ENCODE data around the gene CENPB.
"Not testable (repeated sequence)": the region's sequence is repeated elsewhere in the genome, so short reads cannot be mapped to it uniquely, and the experiment has no call there.

CENPB gene

DNA sequence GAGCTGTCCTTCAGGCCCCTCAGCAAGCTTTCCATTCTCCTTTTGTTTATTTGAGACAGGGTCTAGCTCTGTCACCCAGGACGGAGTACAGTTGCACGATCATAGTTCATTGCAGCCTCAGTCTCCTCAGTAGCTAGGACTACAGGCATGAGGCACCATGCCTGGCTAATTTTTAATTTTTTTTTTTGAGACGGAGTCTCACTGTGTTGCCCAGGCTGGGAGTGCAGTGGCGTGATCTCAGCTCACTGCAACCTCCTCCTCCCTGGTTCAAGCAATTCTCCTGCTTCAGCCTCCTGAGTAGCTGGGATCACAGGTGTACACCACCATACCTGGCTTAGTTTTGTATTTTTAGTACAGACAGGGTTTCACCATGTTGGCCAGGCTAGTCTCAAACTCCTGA is 2.7 kb upstream of the CENPB start:
- not testable (repeated sequence) for DNase-seq (ENCODE audit: low read depth, low spot score)

DNA sequence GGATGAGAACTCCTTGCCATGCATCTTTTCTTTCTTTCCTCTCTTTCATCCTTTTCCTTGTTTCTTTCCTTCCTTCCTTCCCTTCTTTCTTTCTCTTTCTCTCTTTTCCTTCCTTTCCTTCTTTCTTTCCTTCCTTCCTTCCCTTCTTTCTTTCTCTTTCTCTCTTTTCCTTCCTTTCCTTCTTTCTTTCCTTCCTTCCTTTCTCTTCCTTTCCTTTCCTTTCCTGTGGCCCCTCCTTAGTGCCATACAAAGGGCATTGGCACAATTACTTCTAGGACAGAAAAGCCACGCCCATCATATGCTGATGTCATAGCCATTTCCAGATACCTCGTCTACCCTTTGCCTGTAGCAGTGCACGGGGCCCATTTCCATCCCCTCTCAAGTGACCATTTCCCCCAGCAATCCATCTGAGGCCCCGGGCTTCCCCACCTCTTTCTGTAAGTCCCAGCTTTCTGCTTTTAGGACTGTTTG is 2.2 kb upstream of the CENPB start:
- no peak for DNase-seq (ENCODE audit: low read depth, low spot score)

DNA sequence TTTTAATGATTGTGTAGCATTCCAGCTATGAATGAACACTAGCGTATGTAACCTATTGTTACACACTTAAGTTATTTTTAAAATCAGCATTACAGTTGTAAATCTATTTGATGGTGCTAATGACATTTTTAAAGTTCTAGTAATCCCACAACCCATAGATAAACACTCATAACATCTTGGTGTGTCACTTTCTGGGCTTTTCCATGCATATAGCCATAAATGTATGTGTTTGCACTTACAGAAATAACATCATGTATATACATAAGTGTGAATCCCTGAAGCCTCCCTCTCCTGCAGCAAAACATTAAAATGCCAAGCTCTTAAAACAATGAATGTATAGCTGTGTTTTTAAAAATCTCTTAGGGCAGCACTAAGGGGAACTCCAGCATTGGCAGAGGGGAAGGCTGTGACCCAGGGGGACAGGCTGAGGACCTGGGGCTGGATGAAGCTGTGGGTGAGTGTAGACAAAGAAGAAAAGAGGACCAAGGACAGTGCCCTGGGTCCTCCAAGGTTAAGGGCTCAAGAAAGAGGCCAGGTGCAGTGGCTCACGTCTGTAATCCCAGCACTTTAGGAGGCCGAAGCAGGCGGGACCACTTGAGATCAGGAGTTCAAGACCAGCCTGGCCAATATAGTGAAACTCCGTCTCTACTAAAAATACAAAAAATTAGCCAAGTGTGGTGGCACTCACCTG is 929 bp upstream of the CENPB start:
- no peak for DNase-seq (ENCODE audit: low read depth, low spot score)

DNA sequence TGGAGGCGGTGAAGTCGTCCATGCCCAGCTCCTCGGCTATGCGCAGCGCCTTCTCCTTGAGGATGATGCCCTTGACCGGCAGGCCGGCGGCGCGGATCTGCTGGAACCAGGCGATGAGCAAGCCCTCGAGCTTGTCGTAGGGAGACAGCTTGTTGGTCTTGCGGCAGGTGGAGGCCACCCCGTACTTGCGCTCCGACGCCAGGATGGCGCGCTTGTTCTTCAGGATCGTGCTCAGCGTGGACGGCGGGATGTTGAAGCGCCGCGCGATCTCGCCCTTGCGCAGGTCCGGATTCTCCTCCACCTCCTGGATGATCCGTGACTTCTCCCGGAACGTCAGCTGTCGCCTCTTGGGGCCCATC is 435 bp downstream of the CENPB start:
- DNase-seq (ENCODE audit: low read depth, low spot score): no peak

DNA sequence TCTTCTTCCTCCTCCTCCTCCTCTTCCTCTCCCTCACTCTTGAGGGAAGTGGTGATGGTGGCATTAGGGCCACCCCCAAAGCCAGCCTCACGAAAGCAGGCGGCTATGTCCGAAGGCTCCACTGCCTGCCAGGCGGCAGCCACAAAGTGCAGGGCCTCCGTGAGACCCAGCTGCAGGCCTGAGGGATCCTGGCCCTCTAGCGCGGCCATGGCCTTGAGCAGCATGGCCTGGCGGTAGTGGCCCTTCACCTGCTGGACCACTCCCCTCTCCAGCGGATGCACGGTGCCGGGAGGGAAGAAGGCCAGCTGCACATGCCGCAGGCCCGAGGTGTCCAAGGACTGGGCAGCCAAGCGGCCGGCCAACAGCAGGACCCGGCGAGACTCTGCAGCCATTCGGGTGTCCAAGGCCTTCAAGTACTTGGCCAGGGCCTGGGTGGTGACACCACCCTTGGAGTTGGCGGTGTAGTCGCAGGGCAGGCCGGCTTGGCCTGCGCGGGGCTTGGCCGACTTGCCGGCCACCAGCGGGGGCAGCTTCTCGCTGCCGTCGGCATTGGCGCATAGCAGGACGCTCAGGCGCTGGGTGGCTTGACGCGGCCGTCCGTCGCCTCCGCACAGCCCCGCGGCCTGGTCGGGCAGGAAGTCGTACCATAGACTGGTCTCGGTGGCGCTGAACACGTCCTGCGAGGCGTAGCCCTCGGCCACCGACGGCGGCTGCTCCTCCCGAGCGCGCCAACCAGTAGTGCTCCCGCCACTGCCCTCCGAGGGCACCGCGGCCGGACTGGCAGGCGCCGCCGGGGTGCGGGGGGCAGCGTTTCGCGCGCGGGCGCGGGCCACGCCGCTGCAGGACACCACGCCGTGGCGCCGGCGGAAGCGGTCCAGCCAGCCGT is 1.1 kb downstream of the CENPB start:
- DNase-seq (ENCODE audit: low read depth, low spot score): no peak

DNA sequence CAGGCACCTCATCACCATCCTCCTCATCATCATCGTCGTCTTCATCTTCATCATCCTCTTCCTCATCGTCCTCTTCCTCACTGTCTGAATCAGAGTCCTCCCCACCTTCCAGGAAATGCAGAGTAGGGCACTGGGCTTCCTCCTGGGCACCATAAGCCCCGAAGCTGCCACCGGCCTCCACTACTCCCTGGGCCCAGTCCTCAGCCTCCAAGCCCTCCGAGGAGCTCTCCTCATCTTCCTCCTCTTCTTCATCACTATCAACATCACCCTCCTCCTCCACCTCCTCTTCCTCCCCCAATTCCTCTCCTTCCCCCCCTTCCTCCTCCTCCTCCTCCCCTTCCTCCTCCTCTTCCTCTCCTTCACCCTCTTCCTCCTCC is 1.7 kb downstream of the CENPB start:
- DNase-seq (ENCODE audit: low read depth, low spot score): no peak

DNA sequence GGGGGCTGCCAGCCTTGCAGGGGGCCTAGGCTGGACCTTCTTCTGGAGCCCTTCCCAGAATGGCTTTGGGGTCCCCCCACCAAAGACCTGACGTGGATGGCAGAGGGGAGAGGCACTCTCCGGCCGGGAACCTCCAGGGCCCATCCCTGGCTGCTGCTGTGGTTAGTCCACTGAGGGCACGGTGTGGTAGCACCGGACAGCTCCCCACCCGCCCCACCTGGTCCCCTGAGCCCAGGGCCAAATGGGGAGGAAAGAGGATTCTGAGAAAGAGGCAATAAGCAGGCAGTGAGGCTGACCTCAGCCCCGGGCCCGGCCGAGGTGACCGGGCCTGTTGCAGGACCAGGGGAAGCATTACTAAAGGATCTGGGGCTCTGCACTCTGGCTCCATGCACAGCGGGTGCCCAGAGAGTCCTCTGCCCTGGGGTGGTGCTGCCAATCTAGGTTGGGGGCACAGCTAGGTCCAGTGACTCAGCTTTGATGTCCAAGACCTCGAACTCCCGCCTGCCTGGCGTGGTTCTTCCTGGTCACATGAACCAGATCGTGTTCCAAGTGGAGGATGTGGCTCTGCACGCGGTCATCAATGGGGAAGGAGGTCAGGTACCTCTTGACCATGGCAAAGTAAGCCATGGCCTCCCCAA is 2.2 kb downstream of the CENPB start:
- DNase-seq (ENCODE audit: low read depth, low spot score): no peak

DNA sequence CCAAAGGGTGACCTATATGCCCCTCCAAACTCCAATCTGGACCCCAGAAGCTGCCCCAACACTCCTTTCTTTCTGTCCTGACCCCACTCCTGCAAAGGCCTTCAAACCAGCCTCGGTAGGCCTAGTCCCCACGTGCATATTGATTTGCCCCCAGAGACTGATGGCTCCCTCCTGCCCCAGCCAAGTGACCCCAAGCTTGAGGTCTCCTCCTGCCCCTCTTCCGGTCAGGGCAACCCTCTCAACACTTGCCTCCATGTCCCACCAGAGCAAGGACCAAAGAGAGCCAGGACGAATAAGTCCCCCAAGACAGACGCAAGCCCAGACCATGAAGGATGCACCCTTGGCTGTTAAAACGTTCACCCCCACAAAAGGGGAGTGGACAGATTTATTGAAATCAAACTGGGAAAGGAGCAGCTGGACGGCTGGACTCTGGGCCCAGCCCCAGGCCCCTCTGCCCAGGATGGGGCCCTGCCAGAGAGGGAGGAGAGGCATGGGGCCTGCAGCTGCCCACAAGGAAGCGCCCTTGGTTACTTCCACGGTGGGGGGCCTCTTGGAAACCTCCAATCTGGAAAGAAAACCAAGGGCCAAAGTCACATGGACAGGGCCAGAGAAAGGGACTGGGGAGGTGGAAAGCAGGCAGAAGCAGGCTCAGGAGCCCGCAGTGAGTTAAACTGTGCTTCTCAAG is 2.9 kb downstream of the CENPB start:
- no peak for DNase-seq (ENCODE audit: low read depth, low spot score)

DNA sequence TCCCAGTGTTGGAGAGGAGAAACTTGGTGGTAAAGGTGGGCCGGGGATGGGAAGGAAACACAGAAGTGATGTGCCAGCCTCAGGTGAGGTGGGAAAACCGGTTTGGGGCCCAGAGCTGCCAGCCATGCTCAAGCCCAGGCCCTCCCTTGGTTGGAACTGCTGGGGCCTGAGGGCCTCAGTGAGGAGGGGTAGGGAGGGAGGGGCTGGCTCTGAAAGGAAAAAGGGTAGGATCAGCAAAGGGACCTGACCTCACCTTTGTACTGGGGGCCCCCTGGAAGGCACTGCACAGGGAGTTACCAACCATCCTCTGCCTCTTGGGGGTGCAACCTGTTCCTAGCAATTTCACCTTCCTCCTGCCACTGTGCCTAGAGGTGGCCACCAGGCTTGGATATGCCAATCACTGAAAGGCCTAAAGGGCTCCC is 3.5 kb downstream of the CENPB start:
- DNase-seq (ENCODE audit: low read depth, low spot score): no peak

DNA sequence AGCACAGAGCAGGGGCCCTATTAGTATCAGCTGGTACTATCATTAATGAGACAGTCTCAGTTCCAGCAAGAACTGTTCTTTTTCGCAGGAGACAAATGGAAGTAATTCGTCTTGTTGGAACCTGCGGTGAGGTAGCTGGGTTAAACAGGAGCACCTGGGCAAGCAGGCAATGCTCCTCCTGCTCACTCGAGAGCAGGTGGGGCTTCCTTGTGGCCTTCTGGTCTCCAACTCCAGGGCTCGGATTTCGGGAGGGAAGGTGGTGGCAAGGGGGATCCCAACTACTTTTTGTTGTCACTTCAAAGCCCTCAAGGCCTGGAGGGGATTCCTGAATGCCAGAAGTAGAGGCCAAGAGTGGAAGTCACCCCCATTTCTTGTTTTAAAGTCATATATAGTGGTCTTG is 3.9 kb downstream of the CENPB start:
- DNase-seq (ENCODE audit: low read depth, low spot score): no peak

DNA sequence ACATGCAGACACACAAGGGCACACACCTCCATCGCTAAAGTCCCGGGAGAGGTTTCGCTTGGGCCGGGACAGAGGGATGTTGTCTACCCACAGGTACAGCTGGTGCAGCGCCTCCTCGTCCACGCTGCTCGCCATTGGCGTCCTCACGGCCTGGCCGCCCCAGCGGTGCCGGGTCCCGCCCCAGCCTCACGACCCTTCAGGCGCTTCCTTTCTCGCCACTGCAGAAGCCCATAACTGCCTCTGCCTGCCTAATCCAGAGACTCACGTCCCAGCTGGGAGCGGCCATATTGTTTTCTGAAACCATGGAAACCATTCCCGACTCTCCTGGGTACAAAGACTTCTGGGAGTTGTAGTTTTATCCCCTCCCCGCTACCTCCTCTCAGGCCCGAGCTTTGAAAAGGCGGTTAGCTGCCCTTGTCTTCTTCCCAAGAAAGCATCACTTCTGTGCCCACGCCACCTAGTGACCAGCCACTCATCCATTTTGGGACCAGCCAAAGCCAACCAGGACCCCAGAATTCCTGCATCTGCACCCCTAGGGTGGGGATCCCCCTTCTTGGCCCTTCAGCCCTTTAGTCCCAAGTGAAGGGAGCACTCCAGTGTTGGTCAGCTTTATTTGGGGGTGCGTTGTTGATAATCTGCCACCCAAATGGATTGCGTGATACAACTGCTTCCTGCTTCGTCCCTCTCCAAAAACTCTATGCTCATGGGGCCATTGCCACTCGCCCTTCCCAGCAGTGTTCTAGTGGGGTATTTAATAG is 5.2 kb downstream of the CENPB start, which contains the start of gene SPEF1:
SPEF1 (minus strand) TSS at position 296 of the 758 bp plus-strand sequence; CDS start at position 135, 161 bp downstream.
- no peak for DNase-seq (ENCODE audit: low read depth, low spot score)

DNA sequence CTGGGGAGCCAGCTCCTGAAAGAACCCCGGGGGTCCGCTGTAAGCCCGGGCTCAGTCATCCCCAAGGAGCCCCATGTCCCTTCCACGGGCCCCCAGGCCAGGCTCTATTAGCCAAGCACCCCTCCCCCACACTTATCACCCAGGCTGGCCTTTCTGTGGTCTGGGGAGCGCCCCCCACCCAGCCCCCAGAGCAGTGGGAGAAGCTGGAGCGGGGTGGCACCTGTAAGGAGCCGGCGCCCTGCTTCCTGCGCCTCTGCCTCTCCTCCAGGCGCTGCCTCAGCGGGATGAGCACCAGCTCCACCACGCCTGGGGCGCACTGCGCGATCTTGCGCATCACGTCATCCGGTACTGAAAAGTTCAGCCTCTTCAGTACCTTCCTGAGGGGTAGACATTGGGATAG is 7.6 kb downstream of the CENPB start:
- no peak for DNase-seq (ENCODE audit: low read depth, low spot score)

DNA sequence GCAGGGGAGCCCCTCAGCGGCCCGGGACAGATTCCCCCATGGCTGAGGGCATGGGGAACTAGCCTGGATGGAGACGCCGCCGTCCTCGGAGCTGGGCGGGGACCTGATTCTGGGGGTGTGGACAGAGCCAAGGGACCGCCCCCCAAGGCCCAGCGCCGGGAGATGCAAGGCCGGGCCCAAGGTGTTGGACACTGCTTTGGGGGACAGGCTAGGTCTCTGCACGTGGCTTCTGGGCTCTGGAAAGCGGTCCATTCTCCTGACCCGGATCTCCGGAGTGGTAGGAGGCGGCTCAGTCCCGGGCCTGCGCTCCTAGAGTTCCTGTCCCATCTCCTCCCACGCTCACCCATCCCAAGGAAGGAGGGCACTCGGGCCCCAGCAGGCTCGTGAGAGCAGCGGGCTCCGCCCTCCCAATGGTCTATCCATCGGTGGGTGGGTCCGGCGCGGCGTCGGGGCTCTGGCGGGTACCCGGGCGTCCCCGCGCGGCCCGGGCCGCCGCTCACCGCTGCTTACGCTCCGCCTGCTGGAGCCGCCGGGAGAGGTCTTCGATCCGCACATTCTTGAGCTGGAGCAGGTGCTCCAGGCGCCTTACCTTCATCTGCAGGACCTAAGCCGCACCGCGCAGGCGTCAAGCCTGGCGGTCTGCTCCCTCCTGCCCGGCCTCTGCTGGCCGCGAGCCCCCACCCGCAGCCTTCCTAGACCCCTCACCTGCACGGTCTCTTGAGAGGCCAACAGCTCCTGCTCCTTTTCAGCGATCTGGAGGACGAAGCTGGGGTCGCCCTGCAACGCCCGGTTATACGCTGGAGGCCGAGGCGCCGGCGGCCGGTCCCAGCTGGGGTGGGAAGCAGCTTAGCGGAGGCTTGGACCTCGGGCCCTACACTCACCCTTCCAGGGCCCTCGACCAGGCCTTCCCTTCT is 8.6 kb downstream of the CENPB start:
- no peak for DNase-seq (ENCODE audit: low read depth, low spot score)

DNA sequence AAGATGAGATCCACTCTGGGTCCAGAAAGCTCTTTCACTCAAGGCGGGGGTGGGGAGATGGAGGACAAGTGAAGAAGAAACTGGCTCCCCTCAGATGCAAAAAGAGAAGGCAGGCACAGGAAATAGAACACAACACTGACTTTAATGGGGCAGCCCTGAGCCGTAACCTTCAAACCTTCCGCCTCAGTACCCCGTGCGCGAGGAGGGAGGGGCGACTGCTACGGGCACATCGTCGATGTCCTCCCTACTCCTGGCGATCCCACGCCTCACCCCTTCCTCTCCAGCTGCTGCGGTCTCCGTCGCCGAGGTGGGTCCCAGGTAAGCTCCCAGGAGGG is 9.2 kb downstream of the CENPB start:
- no peak for DNase-seq (ENCODE audit: low read depth, low spot score)

DNA sequence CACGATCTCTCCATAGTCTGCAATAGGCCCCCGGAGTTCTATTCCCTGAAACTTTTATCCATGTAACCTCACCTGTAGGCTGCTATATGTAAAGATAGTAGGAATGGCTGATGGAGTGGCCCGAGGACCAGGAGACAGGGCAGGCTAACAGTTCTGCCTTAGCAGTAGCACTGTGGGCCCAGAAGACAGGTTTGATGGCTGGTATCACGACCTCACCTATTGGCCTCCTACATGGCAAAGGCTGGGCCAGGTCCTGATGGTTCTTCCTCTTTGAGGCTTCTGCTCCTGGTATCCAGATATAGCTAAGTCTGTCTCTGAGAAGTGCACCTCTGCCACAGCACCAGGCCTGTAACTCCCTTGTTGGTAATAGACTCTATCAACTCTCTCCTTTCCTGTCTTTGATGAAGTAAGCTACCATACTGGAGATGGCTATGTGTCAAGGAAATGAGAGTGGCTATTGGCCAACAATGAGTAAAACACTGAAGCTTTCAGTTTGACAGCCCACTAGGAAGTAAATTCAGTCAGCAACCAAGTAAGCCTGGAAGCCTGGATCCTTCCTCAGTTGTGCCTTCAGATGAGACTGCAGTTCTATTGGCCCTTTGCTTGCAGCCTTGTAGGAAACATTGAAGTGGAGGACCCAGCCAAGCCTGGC is 11.0 kb downstream of the CENPB start:
- no peak for DNase-seq (ENCODE audit: low read depth, low spot score)

DNA sequence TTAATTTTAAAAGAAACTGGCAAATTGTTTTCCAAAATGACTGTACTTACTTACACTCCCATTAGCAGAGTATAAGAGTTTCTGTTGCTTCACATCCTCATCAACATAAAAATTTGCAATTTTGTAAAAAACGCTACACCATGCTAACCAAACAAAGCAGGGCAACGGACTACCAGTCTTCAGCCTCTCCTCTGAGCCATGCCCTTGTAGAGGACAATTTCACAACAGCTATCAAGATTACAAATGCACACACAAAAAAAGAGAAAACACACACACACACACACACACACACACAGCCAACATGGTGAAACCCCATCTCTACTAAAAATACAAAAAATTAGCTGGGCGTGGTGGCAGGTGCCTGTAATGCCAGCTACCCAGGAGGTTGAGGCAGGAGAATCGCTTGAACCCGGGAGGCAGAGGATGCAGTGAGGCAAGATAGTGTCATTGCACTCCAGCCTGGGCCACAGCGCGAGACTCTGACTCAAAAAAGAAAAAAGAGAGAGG is 14.9 kb downstream of the CENPB start:
- no peak for DNase-seq (ENCODE audit: low read depth, low spot score)

DNA sequence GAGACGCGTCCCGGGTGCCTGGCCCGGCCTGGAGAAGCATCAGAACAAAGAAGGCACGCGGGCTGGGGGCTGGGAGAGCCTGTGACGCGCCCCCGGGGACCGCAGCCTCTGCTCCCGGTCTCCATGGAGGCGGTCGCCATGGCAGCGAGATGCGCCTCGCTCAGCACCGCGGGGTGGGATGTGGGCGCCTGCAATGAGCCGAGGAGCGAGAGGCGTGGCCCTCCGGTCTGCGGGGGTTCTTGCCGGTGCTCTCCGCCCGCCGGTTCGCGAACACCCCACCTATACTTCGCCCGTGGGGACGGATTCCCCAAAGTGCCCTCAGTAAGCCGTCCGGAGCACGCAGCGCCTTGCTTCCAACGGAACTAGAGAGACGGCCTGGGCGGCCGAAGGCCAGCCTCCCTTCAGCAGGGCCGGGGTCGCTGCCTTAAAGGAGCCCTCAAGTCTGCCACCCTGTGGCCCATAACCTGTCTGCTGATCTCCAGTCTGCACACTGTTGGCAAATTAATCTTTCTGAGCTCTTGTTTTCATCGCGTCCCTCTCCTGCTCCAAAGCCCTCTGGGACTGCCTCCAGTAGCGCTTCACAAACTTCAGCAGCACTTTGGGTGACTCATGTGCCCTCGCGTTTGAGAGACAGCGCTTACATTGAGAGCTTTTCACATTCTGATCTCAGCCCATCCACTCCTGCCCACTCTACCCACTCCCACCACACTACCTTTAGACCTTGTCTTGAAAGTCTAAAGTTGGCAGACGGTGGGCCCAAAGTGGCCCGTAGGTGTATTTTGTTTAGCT is 18.0 kb downstream of the CENPB start:
- DNase-seq (ENCODE audit: low read depth, low spot score): peak; percentile 58

DNA sequence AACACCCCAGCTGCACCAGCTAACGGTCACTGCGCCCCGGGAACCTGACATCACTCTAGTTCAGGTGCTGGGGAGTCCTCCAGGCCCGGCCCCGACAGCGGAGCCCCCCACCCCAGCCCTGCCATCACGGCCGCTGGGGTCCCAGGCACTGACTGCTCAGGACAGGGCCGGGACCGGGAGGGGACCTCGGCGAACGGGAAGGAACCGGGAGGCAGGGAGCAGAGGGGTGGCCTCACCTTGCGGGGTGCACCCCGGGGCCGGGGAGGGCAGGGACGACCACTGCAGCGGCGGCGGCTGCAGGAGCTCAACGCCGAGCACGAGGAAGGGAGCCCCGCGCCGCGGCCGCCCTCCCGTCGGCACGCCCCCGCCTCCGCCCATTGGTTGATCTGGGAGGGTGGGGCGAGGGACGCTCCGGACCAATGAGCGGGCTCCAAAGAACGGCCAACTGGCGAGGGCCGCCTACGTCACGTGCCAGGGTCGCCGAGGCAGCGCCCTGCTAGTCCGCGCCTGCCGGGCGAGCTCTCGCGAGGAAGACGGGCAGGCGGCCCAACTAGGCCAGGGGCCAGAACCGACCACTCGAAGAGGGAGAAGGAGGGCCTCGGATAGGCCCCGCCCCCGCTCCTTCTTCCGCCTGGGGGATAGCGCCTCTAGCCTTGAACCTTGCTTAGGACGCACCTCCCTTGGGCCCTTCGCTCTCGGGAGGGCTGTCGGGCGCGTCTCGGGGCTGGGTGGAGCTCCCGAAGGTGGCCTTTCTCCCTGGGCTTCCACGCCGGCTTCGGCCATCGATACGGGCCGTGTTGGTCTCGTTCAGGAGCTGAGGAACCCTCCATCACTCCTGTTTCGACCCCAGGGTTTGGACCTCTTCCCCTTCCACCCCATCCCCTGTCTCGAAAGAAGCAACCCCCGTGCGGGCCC is 18.9 kb downstream of the CENPB start, which contains the start of gene ADISSP:
ADISSP (minus strand) TSS at position 327 of the 915 bp plus-strand sequence. CDS start 7,653 bp downstream, outside the sequence.
- DNase-seq (ENCODE audit: low read depth, low spot score): peak; percentile 94
